Muscle layer of duodenum (tissue), 2 donors: Measurements from ENCODE around the gene THOC7.

Experiments used
- H3K27ac ChIP-seq: one replicate; pipeline ENCODE4 v1.7.0; 2013; ENCODE audit warnings: mild to moderate bottlenecking, low read length
- H3K27me3 ChIP-seq: one replicate; pipeline ENCODE4 v1.7.0; 2013; ENCODE audit warnings: low read depth, mild to moderate bottlenecking, control low read depth, low read length
- H3K36me3 ChIP-seq, 2 donors: one replicate each; pipeline ENCODE4 v1.7.0; 2013; ENCODE audit warnings: low read length in 2 of 2, control low read depth in 1 of 2, mild to moderate bottlenecking in 1 of 2; ENCODE audit not compliant: insufficient read depth in 2 of 2, control insufficient read depth in 1 of 2
- H3K4me1 ChIP-seq, 2 donors: one replicate each; pipeline ENCODE4 v1.7.0; 2013; ENCODE audit warnings: low read length in 2 of 2, mild to moderate bottlenecking in 2 of 2, control low read depth in 1 of 2, moderate library complexity in 1 of 2; ENCODE audit not compliant: insufficient read depth in 2 of 2, control insufficient read depth in 1 of 2
- H3K4me3 ChIP-seq, 2 donors: one replicate each; pipeline ENCODE4 v1.7.0; 2013; ENCODE audit warnings: low read length in 2 of 2, low read depth in 1 of 2, mild to moderate bottlenecking in 1 of 2
- H3K9me3 ChIP-seq, 2 donors: one replicate each; pipeline ENCODE4 v1.7.0; 2013; ENCODE audit warnings: low read length in 2 of 2, control low read depth in 1 of 2, mild to moderate bottlenecking in 1 of 2; ENCODE audit not compliant: control insufficient read depth in 1 of 2
- donor health status: healthy.

THOC7 gene

DNA sequence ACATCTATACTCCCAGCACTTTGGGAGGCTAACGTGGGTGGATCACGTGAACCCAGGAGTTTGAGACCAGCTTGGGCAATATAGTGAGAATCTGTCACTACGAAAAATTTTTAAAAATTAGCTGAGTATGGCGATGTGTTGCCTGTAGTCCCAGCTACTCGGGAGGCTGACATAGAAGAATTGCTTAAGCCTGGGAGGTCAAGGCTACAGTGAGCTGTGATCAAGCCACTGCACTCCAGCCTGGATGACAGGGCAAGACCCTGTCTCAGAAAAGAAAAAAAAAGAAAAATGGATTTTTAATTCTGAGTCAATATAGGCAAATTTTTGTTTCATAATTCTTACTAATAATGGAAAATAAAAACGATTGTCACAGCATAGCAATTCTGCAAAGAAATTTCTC lies 31.2 kb downstream of the THOC7 start:
- H3K27me3 ChIP-seq: no peaks in the 10 kb centered on the region
- H3K27ac ChIP-seq: no peak overlapping the region
- no peaks in the 10 kb centered on the region for H3K9me3 ChIP-seq
- no peak overlapping the region for H3K4me3 ChIP-seq
- peaks cover 35 to 44% of the 10 kb centered on the region in 2 donors for H3K36me3 ChIP-seq
- H3K4me1 ChIP-seq: no peaks in the 10 kb centered on the region

DNA sequence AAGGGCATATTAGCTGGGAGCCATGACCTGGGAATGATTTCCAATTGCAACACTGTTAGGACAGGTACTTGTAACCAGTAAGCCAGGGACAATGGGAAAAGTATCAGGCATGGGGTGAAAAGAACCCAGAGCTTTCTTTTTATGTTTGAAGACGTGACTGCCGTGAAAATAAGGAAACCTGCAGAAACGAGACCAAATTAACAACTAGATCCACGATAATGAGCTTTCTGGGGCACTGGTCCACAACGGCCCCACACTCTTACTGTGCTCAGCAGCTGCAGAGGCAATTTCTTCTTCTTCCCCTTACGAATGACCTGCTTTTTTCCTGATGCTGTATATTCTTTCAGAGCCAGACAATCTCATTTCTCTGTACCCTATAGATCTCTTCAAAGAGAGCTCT lies 33.1 kb downstream of the THOC7 start:
- no peaks in the 10 kb centered on the region for H3K27me3 ChIP-seq
- H3K36me3 ChIP-seq: peaks cover 33 to 45% of the 10 kb centered on the region in 2 donors
- H3K4me3 ChIP-seq: no peak overlapping the region
- H3K4me1 ChIP-seq: no peaks in the 10 kb centered on the region
- no peaks in the 10 kb centered on the region for H3K9me3 ChIP-seq
- no peak overlapping the region for H3K27ac ChIP-seq

GRCh38 chr3:63824309-63824708 lies 39.3 kb downstream of the THOC7 start:
- no peaks in the 10 kb centered on the region for H3K9me3 ChIP-seq
- H3K4me3 ChIP-seq: no peak overlapping the region
- peaks cover 0 to 9% of the 10 kb centered on the region in 2 donors for H3K36me3 ChIP-seq
- no peaks in the 10 kb centered on the region for H3K27me3 ChIP-seq
- H3K27ac ChIP-seq: no peak overlapping the region
- H3K4me1 ChIP-seq: no peaks in the 10 kb centered on the region

DNA sequence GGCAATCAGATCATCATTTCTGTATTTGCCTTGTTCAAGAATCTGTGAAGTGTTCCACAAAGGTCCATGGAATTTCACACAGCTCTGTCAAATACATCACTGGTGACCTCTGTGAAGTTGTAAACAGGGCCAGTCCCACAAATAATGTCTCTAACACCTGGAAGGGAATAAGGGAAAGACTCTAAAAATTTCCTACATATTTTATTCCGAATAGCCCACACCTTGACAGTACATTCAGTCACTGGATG lies 44.5 kb downstream of the THOC7 start, which contains the start of gene C3orf49:
Gene C3orf49, plus strand, starts transcription at position 149 of the 248 bp plus-strand sequence. CDS start 173 bp downstream, outside the sequence.
- Histone ChIP-seq H3K9me3 (no peaks in the 10 kb centered on the region), H3K4me3 (no peak within 1 kb of the TSS)

DNA sequence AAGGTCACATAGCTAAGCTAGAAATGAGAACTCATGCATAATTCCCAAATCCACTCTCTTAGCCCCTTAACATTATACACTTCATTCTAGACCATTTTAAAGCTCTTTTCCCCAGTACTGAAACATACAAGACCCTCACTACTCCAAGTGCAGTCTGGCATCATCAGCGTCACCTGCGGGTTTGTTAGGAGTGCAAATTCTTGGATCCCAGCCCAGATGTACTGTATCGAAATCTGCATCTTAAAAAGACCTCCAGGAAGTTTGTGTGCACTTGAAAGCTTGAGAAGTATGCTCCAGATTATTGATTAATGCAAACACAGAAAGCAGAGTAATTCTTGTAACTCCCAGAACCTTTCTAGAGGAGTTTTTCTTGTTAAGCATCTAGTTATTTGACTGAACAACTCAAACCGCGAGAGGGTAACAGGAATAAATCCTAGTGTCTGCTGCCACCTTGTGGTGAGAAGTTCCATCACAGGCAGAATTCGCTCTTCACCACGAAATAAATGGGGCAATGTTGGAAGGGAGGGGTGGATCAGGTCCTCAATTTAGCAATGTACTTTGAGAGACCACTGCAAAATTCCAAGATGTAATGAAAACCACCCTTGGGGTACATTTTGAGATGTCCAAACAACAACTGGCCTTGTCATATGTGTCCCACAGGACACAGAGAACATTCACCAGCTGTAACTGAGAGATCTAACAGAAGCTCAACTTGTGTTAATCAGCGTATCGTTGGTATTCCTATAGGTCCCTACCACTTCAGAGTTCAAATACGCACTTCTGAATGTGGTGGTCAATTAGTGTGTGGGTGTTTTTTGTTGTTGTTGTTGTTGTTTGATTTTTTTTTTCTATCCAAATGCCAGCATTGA lies 45.1 kb downstream of the THOC7 start:
- Histone ChIP-seq H3K27me3 (no peaks in the 10 kb centered on the region), H3K36me3 (no peaks in the 10 kb centered on the region), H3K4me1 (no peaks in the 10 kb centered on the region), H3K9me3 (no peaks in the 10 kb centered on the region), H3K4me3 (no peak overlapping the region), H3K27ac (no peak overlapping the region)

More for the DNA sequence above, 44.5 kb downstream of the THOC7 start, which contains the start of gene C3orf49:
- H3K36me3 ChIP-seq: no peaks in the 10 kb centered on the region
- no peaks in the 10 kb centered on the region for H3K27me3 ChIP-seq
- H3K4me1 ChIP-seq: no peaks in the 10 kb centered on the region
- no peak within 1 kb of the TSS for H3K27ac ChIP-seq

DNA sequence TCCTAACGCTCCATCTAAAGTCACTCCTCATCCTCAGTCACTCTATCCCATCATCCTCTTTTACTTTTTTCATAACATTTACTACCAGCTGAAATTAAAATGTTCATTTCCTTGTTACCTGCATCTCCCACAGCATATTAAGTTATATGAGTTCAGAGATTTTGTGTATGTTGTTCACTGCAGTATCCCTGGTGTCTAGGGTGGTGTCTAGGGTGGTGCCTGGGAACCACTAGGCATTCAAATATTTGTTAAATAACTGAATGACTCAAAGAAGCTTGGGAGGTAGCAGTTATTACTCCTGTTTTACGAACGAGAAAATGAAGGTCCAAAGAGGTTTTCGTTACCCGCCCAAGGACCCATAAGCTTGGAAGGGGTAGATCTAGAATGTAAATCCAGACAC lies 46.4 kb downstream of the THOC7 start:
- no peaks in the 10 kb centered on the region for H3K36me3 ChIP-seq
- no peaks in the 10 kb centered on the region for H3K4me1 ChIP-seq
- no peaks in the 10 kb centered on the region for H3K27me3 ChIP-seq
- H3K4me3 ChIP-seq: no peak overlapping the region
- H3K27ac ChIP-seq: no peak overlapping the region
- no peaks in the 10 kb centered on the region for H3K9me3 ChIP-seq

GRCh38 chr3:63814237-63814636 lies 49.4 kb downstream of the THOC7 start:
- no peak overlapping the region for H3K4me3 ChIP-seq
- no peak overlapping the region for H3K27ac ChIP-seq
- H3K4me1 ChIP-seq: no peaks in the 10 kb centered on the region
- H3K27me3 ChIP-seq: no peaks in the 10 kb centered on the region
- no peaks in the 10 kb centered on the region for H3K36me3 ChIP-seq
- H3K9me3 ChIP-seq: no peaks in the 10 kb centered on the region

DNA sequence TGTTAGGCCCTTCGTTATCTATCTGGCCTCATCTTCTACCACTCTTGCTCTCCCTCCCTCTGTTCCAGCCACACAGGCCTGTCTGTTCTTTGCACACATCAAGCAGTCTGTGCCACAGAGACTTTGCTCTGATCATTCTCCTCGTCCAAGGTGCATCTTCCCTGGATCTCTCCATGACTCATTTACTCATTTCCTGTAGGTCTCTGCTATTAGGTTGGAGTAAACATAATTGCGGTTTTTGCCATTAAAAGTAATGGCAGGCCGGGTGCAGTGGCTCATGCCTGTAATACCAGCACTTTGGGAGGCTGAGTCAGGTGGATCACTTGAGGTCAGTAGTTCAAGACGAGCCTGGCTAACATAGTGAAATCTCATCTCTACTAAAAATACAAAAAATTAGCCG lies 54.0 kb downstream of the THOC7 start:
- Histone ChIP-seq H3K4me3 (no peak overlapping the region), H3K36me3 (no peaks in the 10 kb centered on the region), H3K4me1 (no peaks in the 10 kb centered on the region), H3K27ac (no peak overlapping the region), H3K27me3 (no peaks in the 10 kb centered on the region), H3K9me3 (no peaks in the 10 kb centered on the region)

GRCh38 chr3:63808633-63809032 lies 55.0 kb downstream of the THOC7 start:
- Histone ChIP-seq H3K9me3 (no peaks in the 10 kb centered on the region), H3K27ac (no peak overlapping the region)

GRCh38 chr3:63807961-63808565 lies 55.5 kb downstream of the THOC7 start:
- H3K4me1 ChIP-seq: no peaks in the 10 kb centered on the region
- no peaks in the 10 kb centered on the region for H3K36me3 ChIP-seq
- no peak overlapping the region for H3K27ac ChIP-seq
- no peaks in the 10 kb centered on the region for H3K9me3 ChIP-seq
- no peak overlapping the region for H3K4me3 ChIP-seq
- no peaks in the 10 kb centered on the region for H3K27me3 ChIP-seq

More at GRCh38 chr3:63808633-63809032, 55.0 kb downstream of the THOC7 start:
- Histone ChIP-seq H3K36me3 (no peaks in the 10 kb centered on the region), H3K4me3 (no peak overlapping the region), H3K4me1 (no peaks in the 10 kb centered on the region), H3K27me3 (no peaks in the 10 kb centered on the region)

- Histone ChIP-seq H3K27ac (no peak overlapping the region), H3K4me3 (no peak overlapping the region), H3K27me3 (no peaks in the 10 kb centered on the region), H3K9me3 (no peaks in the 10 kb centered on the region), H3K4me1 (no peaks in the 10 kb centered on the region), H3K36me3 (no peaks in the 10 kb centered on the region)
Measured at GRCh38 chr3:63803911-63804310, 59.7 kb downstream of the THOC7 start.
